ENCODE data around the gene KIAA0825.

KIAA0825 gene

GRCh38 chr5:94159144-94159543, 459.3 kb downstream of the KIAA0825 start:
- no peaks in the 10 kb centered on the region for H3K9me3 ChIP-seq (ENCODE audit: insufficient read depth, low read depth, low read length)
- H3K9ac ChIP-seq (ENCODE audit: low read length): no peak overlapping the region
- H4K8ac ChIP-seq (ENCODE audit: low read depth, low read length): no peak overlapping the region
- H2BK5ac ChIP-seq (ENCODE audit: low read depth, low read length, poor library complexity): no peak overlapping the region
- H4K91ac ChIP-seq (ENCODE audit: low read depth, low read length): no peak overlapping the region
- H3K4me2 ChIP-seq (ENCODE audit: low read length): no peak overlapping the region
- H2BK120ac ChIP-seq (ENCODE audit: insufficient read depth, low read length, poor library complexity): no peak overlapping the region
- H3K4me3 ChIP-seq (ENCODE audit: low read depth, low read length): no peak overlapping the region
- DNase-seq: no peak
- no peak overlapping the region for H3K4ac ChIP-seq (ENCODE audit: low read depth, low read length)
- H4K12ac ChIP-seq (ENCODE audit: low read depth, low read length): no peak overlapping the region
- H2AK5ac ChIP-seq (ENCODE audit: low read length): no peak overlapping the region
- H3K27ac ChIP-seq (ENCODE audit: low read depth, low read length): no peak overlapping the region
- H2AFZ ChIP-seq (ENCODE audit: insufficient read depth, low read length, poor library complexity): no peak overlapping the region
- H2BK12ac ChIP-seq (ENCODE audit: low read length): no peak overlapping the region
- no peak overlapping the region for H3K18ac ChIP-seq (ENCODE audit: low read length)
- no peak overlapping the region for H3K14ac ChIP-seq (ENCODE audit: low read length)
- no peaks in the 10 kb centered on the region for H3K4me1 ChIP-seq (ENCODE audit: control insufficient read depth in 1 of 2, insufficient read depth in 2 of 2, low read length in 2 of 2)
- WGBS (ENCODE audit: extremely low coverage, insufficient coverage, insufficient read length): no CpG with 5 or more reads among the region's 4 CpGs
- no peaks in the 10 kb centered on the region for H3K36me3 ChIP-seq (ENCODE audit: control insufficient read depth in 1 of 2, insufficient read depth in 2 of 2, low read length in 2 of 2)
- no peaks in the 10 kb centered on the region for H3K79me2 ChIP-seq (ENCODE audit: control insufficient read depth, insufficient read depth, low read length, poor library complexity)
- no peak overlapping the region for H3K23ac ChIP-seq (ENCODE audit: low read length)
- H3K27me3 ChIP-seq (ENCODE audit: insufficient read depth, low read length): no peaks in the 10 kb centered on the region
- H3K79me1 ChIP-seq (ENCODE audit: low read length): no peaks in the 10 kb centered on the region

DNA sequence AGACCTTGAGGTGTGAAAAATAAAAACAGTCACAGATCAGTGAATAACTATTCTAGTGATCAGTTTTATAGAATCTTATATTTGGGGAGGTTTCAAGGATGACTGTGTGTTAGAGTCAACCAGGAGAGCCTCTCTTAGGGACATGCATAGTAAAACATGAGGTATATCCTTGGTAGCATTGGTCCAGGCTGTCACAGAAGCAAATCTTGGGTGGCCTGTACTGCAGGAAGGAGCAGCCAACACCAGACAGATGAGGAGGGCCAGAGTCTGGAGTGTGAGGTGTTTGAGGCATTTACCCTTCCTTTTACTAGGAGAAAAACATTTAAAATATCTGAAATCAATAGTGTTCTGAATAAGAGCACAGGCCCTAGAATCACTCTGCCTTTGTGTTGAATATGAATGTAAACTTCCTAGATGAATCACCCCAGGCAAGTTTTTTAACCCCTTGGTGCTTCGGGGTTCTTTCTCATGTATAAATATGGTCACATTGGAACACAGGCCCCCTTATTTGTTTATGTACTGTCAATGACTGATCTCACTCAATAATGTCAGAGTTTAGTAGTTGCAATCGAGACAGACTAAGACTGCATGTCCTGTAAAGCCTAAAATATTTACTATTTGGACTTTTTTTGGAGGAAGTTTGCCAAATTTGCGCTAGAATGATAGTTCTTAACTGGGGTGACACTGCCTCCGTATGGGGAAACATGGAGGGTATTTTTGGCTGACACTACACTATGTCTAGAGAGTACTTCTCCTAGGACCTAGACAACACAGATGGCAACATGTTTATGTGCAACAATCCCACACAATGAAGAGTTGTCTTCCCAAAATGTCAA, 460.5 kb downstream of the KIAA0825 start:
- H3K36me3 ChIP-seq (ENCODE audit: control insufficient read depth in 1 of 2, insufficient read depth in 2 of 2, low read length in 2 of 2): no peaks in the 10 kb centered on the region
- no peak overlapping the region for H3K4ac ChIP-seq (ENCODE audit: low read depth, low read length)
- no peak overlapping the region for H3K9ac ChIP-seq (ENCODE audit: low read length)
- no peak overlapping the region for H2AK5ac ChIP-seq (ENCODE audit: low read length)
- H3K79me2 ChIP-seq (ENCODE audit: control insufficient read depth, insufficient read depth, low read length, poor library complexity): no peaks in the 10 kb centered on the region
- no peak overlapping the region for H2BK120ac ChIP-seq (ENCODE audit: insufficient read depth, low read length, poor library complexity)
- H3K4me3 ChIP-seq (ENCODE audit: low read depth, low read length): no peak overlapping the region
- H3K4me1 ChIP-seq (ENCODE audit: control insufficient read depth in 1 of 2, insufficient read depth in 2 of 2, low read length in 2 of 2): no peaks in the 10 kb centered on the region
- H3K23ac ChIP-seq (ENCODE audit: low read length): no peak overlapping the region
- no peak overlapping the region for H3K14ac ChIP-seq (ENCODE audit: low read length)
- H4K91ac ChIP-seq (ENCODE audit: low read depth, low read length): no peak overlapping the region
- no peak overlapping the region for H2BK5ac ChIP-seq (ENCODE audit: low read depth, low read length, poor library complexity)
- H3K27me3 ChIP-seq (ENCODE audit: insufficient read depth, low read length): no peaks in the 10 kb centered on the region
- no peak overlapping the region for H4K12ac ChIP-seq (ENCODE audit: low read depth, low read length)
- no peak overlapping the region for H2AFZ ChIP-seq (ENCODE audit: insufficient read depth, low read length, poor library complexity)
- no peak overlapping the region for H3K27ac ChIP-seq (ENCODE audit: low read depth, low read length)
- no peak overlapping the region for H3K18ac ChIP-seq (ENCODE audit: low read length)
- no CpG with 5 or more reads among the region's 4 CpGs for WGBS (ENCODE audit: extremely low coverage, insufficient coverage, insufficient read length)
- no peak overlapping the region for H3K4me2 ChIP-seq (ENCODE audit: low read length)
- no peak overlapping the region for H4K8ac ChIP-seq (ENCODE audit: low read depth, low read length)
- no peak for DNase-seq
- H3K9me3 ChIP-seq (ENCODE audit: insufficient read depth, low read depth, low read length): no peaks in the 10 kb centered on the region
- no peak overlapping the region for H2BK12ac ChIP-seq (ENCODE audit: low read length)
- H3K79me1 ChIP-seq (ENCODE audit: low read length): no peaks in the 10 kb centered on the region

DNA sequence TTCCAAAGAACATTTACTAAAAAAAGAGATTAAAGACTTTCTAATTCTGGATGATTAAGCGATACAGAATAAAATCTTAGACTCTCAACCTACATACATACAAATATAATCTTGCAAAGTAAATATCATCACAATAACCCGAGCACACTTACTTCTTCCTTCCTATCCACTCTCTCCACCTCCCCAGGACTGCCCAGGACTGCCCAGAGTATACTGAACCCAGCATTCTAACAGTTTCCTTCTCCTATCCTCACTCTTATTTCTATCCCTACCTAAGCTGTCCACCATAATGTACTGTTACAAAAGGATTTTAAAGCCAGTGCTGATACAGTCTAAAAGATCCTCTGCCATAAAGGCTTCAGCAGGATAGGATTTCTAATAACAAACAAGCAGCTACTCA, 463.7 kb downstream of the KIAA0825 start:
- Histone ChIP-seq H3K27ac (ENCODE audit: low read depth, low read length) (no peak overlapping the region), H3K79me2 (ENCODE audit: control insufficient read depth, insufficient read depth, low read length, poor library complexity) (no peaks in the 10 kb centered on the region), H2AFZ (ENCODE audit: insufficient read depth, low read length, poor library complexity) (no peak overlapping the region), H3K23ac (ENCODE audit: low read length) (no peak overlapping the region), H2BK12ac (ENCODE audit: low read length) (no peak overlapping the region), H2BK120ac (ENCODE audit: insufficient read depth, low read length, poor library complexity) (no peak overlapping the region), H3K9ac (ENCODE audit: low read length) (no peak overlapping the region), H3K27me3 (ENCODE audit: insufficient read depth, low read length) (no peaks in the 10 kb centered on the region), H3K14ac (ENCODE audit: low read length) (no peak overlapping the region), H3K4ac (ENCODE audit: low read depth, low read length) (no peak overlapping the region), H3K4me2 (ENCODE audit: low read length) (no peak overlapping the region), H3K79me1 (ENCODE audit: low read length) (no peaks in the 10 kb centered on the region), H3K4me3 (ENCODE audit: low read depth, low read length) (no peak overlapping the region), H3K18ac (ENCODE audit: low read length) (no peak overlapping the region), H4K91ac (ENCODE audit: low read depth, low read length) (no peak overlapping the region), H2AK5ac (ENCODE audit: low read length) (no peak overlapping the region), H3K36me3 (ENCODE audit: control insufficient read depth in 1 of 2, insufficient read depth in 2 of 2, low read length in 2 of 2) (no peaks in the 10 kb centered on the region), H4K8ac (ENCODE audit: low read depth, low read length) (no peak overlapping the region), H3K9me3 (ENCODE audit: insufficient read depth, low read depth, low read length) (no peaks in the 10 kb centered on the region), H3K4me1 (ENCODE audit: control insufficient read depth in 1 of 2, insufficient read depth in 2 of 2, low read length in 2 of 2) (no peaks in the 10 kb centered on the region), H2BK5ac (ENCODE audit: low read depth, low read length, poor library complexity) (no peak overlapping the region), H4K12ac (ENCODE audit: low read depth, low read length) (no peak overlapping the region)
- DNase-seq: no peak
- 100% methylated on average over 1 of the region's 2 CpGs for WGBS (ENCODE audit: extremely low coverage, insufficient coverage, insufficient read length)

DNA sequence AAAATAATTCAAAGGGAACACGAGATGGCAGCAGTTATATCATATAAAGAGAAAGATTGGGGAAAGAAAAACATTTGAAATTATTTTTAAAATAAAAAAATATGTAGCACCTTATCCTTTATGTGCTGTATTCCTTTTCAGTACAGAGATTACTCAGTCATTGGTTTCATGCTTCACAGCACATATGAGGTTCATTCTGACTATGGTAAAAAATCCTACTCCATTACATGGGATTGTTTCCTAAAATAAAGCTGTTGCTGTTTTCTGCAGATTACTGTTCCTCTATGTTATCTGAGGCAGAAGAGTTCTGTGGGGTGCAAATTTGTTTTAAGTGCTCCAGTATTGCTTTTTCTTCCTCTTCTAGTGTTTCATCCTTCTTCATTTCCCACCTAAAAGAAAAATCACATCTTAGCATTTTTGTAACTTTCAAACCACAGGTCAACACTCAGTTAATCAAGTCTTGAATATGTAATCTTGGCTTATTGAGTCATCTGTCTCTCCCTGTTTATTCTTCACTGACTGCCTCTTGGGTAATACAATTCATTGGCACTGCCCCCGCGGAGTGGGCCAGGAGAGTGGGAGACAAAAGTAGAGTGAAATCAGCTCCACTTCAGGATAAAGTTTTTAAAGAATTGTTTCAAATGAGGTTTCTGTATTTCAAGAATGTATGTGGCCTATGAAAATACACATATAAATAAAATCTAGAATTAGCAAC, 464.5 kb downstream of the KIAA0825 start:
- Histone ChIP-seq H3K79me2 (ENCODE audit: control insufficient read depth, insufficient read depth, low read length, poor library complexity) (no peaks in the 10 kb centered on the region), H3K36me3 (ENCODE audit: control insufficient read depth in 1 of 2, insufficient read depth in 2 of 2, low read length in 2 of 2) (no peaks in the 10 kb centered on the region), H3K9ac (ENCODE audit: low read length) (no peak overlapping the region), H2AK5ac (ENCODE audit: low read length) (no peak overlapping the region), H3K27me3 (ENCODE audit: insufficient read depth, low read length) (no peaks in the 10 kb centered on the region), H3K14ac (ENCODE audit: low read length) (no peak overlapping the region), H3K23ac (ENCODE audit: low read length) (no peak overlapping the region), H2BK120ac (ENCODE audit: insufficient read depth, low read length, poor library complexity) (no peak overlapping the region), H3K4me3 (ENCODE audit: low read depth, low read length) (no peak overlapping the region), H4K8ac (ENCODE audit: low read depth, low read length) (no peak overlapping the region), H3K27ac (ENCODE audit: low read depth, low read length) (no peak overlapping the region), H3K9me3 (ENCODE audit: insufficient read depth, low read depth, low read length) (no peaks in the 10 kb centered on the region), H3K79me1 (ENCODE audit: low read length) (no peaks in the 10 kb centered on the region), H4K12ac (ENCODE audit: low read depth, low read length) (no peak overlapping the region), H2BK5ac (ENCODE audit: low read depth, low read length, poor library complexity) (no peak overlapping the region), H2BK12ac (ENCODE audit: low read length) (no peak overlapping the region), H4K91ac (ENCODE audit: low read depth, low read length) (no peak overlapping the region), H2AFZ (ENCODE audit: insufficient read depth, low read length, poor library complexity) (no peak overlapping the region), H3K18ac (ENCODE audit: low read length) (no peak overlapping the region), H3K4me1 (ENCODE audit: control insufficient read depth in 1 of 2, insufficient read depth in 2 of 2, low read length in 2 of 2) (no peaks in the 10 kb centered on the region), H3K4ac (ENCODE audit: low read depth, low read length) (no peak overlapping the region), H3K4me2 (ENCODE audit: low read length) (no peak overlapping the region)
- DNase-seq: no peak
- no CpG with 5 or more reads among the region's 3 CpGs for WGBS (ENCODE audit: extremely low coverage, insufficient coverage, insufficient read length)

Data from trophoblast cell (in vitro differentiated cells and primary cell).